Tibial artery (tissue), 4 donors: ENCODE results near the gene CDH1.

Source experiments
- DNase-seq, 2 donors: peaks; one replicate each; pipeline ENCODE4 v3.0.0-alpha.2; 2019
- H3K27ac ChIP-seq, 2 donors: fragments of 200-600 bp; sonication (generic) in 1 of 2; 1 replicate in 1 of 2; 2 replicates in 1 of 2; pipeline ENCODE4 v1.5.1; 2018 to 2019; ENCODE audit warnings: mild to moderate bottlenecking in 1 of 2
- H3K27me3 ChIP-seq, 2 donors: fragments of 200-600 bp; sonication (generic) in 1 of 2; one replicate each; pipeline versions ENCODE4 v1.5.1 to v1.6.0; 2016 to 2019
- H3K36me3 ChIP-seq, 3 donors: fragments of 200-600 bp; sonication (generic) in 2 of 3; one replicate each; pipeline ENCODE4 v1.5.1; 2016 to 2019; ENCODE audit warnings: mild to moderate bottlenecking in 2 of 3
- H3K4me1 ChIP-seq, 4 donors: fragments of 200-600 bp; sonication (generic) in 2 of 4; 1 replicate in 3 of 4; 2 replicates in 1 of 4; pipeline ENCODE4 v1.5.1; 2016 to 2019
- H3K4me3 ChIP-seq, 2 donors: fragments of 200-600 bp; sonication (generic) in 1 of 2; 1 replicate in 1 of 2; 2 replicates in 1 of 2; pipeline ENCODE4 v1.5.1; 2018 to 2019; ENCODE audit warnings: mild to moderate bottlenecking in 2 of 2
- H3K9me3 ChIP-seq, 3 donors: fragments of 200-600 bp; sonication (generic) in 1 of 3; one replicate each; pipeline ENCODE4 v1.5.1; 2016 to 2019
- intact Hi-C: fragments of 100-400 bp; cut with DNase I; formaldehyde crosslinking; loops from one replicate; pipeline ENCODE4 v1.15.0; 2023; ENCODE audit warnings: low total_unique reads
- TF ChIP-seq, protein P1 (sequence below), 2 experiments: fragments of 200-600 bp in 1 of 2; fragments of 450-650 bp in 1 of 2; IDR thresholded peaks; one replicate each; pipeline ENCODE4 v1.5.1; 2017 to 2019; ENCODE audit warnings: antibody characterized with exemption in 2 of 2, mild to moderate bottlenecking in 1 of 2, moderate library complexity in 1 of 2

CDH1 gene

DNA sequence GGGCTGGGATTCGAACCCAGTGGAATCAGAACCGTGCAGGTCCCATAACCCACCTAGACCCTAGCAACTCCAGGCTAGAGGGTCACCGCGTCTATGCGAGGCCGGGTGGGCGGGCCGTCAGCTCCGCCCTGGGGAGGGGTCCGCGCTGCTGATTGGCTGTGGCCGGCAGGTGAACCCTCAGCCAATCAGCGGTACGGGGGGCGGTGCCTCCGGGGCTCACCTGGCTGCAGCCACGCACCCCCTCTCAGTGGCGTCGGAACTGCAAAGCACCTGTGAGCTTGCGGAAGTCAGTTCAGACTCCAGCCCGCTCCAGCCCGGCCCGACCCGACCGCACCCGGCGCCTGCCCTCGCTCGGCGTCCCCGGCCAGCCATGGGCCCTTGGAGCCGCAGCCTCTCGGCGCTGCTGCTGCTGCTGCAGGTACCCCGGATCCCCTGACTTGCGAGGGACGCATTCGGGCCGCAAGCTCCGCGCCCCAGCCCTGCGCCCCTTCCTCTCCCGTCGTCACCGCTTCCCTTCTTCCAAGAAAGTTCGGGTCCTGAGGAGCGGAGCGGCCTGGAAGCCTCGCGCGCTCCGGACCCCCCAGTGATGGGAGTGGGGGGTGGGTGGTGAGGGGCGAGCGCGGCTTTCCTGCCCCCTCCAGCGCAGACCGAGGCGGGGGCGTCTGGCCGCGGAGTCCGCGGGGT lies at the start of gene CDH1:
TSS of gene CDH1 (plus strand) at position 247 of the 684 bp plus-strand sequence. CDS start at position 371, 124 bp downstream.
- Histone ChIP-seq H3K9me3 (peaks cover 0 to 5% (median 0%) of the 10 kb centered on the region in 3 donors), H3K4me1 (peaks cover 0 to 20% (median 13%) of the 10 kb centered on the region in 4 donors), H3K27me3 (peaks cover 5 to 49% of the 10 kb centered on the region in 2 donors), H3K36me3 (no peaks in the 10 kb centered on the region), H3K27ac (no peak within 1 kb of the TSS), H3K4me3 (no peak within 1 kb of the TSS)
- no peak for DNase-seq
- TF ChIP-seq, protein P1, sequence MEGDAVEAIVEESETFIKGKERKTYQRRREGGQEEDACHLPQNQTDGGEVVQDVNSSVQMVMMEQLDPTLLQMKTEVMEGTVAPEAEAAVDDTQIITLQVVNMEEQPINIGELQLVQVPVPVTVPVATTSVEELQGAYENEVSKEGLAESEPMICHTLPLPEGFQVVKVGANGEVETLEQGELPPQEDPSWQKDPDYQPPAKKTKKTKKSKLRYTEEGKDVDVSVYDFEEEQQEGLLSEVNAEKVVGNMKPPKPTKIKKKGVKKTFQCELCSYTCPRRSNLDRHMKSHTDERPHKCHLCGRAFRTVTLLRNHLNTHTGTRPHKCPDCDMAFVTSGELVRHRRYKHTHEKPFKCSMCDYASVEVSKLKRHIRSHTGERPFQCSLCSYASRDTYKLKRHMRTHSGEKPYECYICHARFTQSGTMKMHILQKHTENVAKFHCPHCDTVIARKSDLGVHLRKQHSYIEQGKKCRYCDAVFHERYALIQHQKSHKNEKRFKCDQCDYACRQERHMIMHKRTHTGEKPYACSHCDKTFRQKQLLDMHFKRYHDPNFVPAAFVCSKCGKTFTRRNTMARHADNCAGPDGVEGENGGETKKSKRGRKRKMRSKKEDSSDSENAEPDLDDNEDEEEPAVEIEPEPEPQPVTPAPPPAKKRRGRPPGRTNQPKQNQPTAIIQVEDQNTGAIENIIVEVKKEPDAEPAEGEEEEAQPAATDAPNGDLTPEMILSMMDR (IDR thresholded peaks at IDR 0.05): no peak
- intact Hi-C loops: no loop called here

- TF ChIP-seq, protein P1 (IDR thresholded peaks at IDR 0.05): no peak
- Histone ChIP-seq H3K27ac (no peak overlapping the region), H3K4me1 (no peaks in the 10 kb centered on the region), H3K4me3 (no peak overlapping the region), H3K36me3 (peaks cover 0 to 14% (median 0%) of the 10 kb centered on the region in 3 donors), H3K9me3 (no peaks in the 10 kb centered on the region), H3K27me3 (no peaks in the 10 kb centered on the region)
- intact Hi-C loops: no loop called here
- DNase-seq: no peak
Observed at GRCh38 chr16:68689921-68690320, 47.2 kb upstream of the CDH1 start.

DNA sequence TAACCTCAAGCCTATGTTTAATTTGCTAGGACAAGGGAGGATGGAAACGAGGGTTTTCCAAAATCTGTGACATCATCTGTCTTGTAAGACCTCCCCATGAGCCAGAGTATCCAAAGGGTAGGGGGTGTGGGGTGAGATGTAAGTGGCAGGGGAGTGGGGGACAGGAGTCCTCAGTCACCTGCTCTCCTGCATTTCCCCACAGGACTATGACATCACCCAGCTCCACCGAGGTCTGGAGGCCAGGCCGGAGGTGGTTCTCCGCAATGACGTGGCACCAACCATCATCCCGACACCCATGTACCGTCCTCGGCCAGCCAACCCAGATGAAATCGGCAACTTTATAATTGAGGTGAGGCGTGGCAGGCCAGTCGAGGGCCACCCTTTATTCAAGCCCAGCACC lies 41.5 kb upstream of the CDH1 start:
- no peaks in the 10 kb centered on the region for H3K4me1 ChIP-seq
- no peak overlapping the region for H3K4me3 ChIP-seq
- TF ChIP-seq, protein P1 (IDR thresholded peaks at IDR 0.05): no peak
- H3K27me3 ChIP-seq: no peaks in the 10 kb centered on the region
- H3K9me3 ChIP-seq: no peaks in the 10 kb centered on the region
- DNase-seq: no peak
- intact Hi-C loops: no loop called here
- H3K27ac ChIP-seq: no peak overlapping the region
- no peaks in the 10 kb centered on the region for H3K36me3 ChIP-seq

- Histone ChIP-seq H3K9me3 (no peaks in the 10 kb centered on the region), H3K36me3 (no peaks in the 10 kb centered on the region), H3K4me1 (no peaks in the 10 kb centered on the region), H3K27ac (no peak overlapping the region), H3K4me3 (no peak overlapping the region), H3K27me3 (no peaks in the 10 kb centered on the region)
- DNase-seq: no peak
- TF ChIP-seq, protein P1 (IDR thresholded peaks at IDR 0.05): no peak
- intact Hi-C loops: no loop called here
Observed at GRCh38 chr16:68696514-68696913, 40.6 kb upstream of the CDH1 start.

DNA sequence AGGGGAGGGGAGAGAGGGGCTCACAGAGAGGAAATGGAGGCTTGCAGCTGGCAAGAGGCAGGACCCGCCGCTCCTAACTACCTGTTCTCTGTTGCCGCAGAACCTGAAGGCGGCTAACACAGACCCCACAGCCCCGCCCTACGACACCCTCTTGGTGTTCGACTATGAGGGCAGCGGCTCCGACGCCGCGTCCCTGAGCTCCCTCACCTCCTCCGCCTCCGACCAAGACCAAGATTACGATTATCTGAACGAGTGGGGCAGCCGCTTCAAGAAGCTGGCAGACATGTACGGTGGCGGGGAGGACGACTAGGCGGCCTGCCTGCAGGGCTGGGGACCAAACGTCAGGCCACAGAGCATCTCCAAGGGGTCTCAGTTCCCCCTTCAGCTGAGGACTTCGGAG lies 39.0 kb upstream of the CDH1 start:
- no peaks in the 10 kb centered on the region for H3K9me3 ChIP-seq
- intact Hi-C loops: no loop called here
- no peak for DNase-seq
- H3K36me3 ChIP-seq: no peaks in the 10 kb centered on the region
- no peaks in the 10 kb centered on the region for H3K4me1 ChIP-seq
- H3K27me3 ChIP-seq: no peaks in the 10 kb centered on the region
- TF ChIP-seq, protein P1 (IDR thresholded peaks at IDR 0.05): no peak
- no peak overlapping the region for H3K27ac ChIP-seq
- no peak overlapping the region for H3K4me3 ChIP-seq
